ENCODE results near the gene RPS14.

Gene RPS14

GRCh38 chr5:150449517-150450339, at the start of gene RPS14:
RPS14 (minus strand) TSS chr5:150449739; CDS start chr5:150447733, 2,006 bp downstream.
- FAIRE-seq, result no peak

- no peak for FAIRE-seq
Observed at GRCh38 chr5:150498971-150499370, 49.4 kb upstream of the RPS14 start.

- FAIRE-seq, result no peak
Observed at GRCh38 chr5:150498501-150498900, 49.0 kb upstream of the RPS14 start.

GRCh38 chr5:150497989-150498317, 48.4 kb upstream of the RPS14 start:
- FAIRE-seq, result no peak

GRCh38 chr5:150497274-150497988, 47.9 kb upstream of the RPS14 start:
- FAIRE-seq, result no peak

- FAIRE-seq, result no peak
Observed at GRCh38 chr5:150496534-150496933, 47.0 kb upstream of the RPS14 start.

- FAIRE-seq, result no peak
Observed at GRCh38 chr5:150496098-150496497, 46.6 kb upstream of the RPS14 start.

- FAIRE-seq, result no peak
Observed at GRCh38 chr5:150492621-150493020, 43.1 kb upstream of the RPS14 start.

- no peak for FAIRE-seq
Observed at GRCh38 chr5:150491876-150492275, 42.3 kb upstream of the RPS14 start.

GRCh38 chr5:150490754-150491153, 41.2 kb upstream of the RPS14 start:
- FAIRE-seq, result no peak

GRCh38 chr5:150490296-150490669, 40.7 kb upstream of the RPS14 start:
- FAIRE-seq, result no peak

GRCh38 chr5:150489360-150490295, 40.1 kb upstream of the RPS14 start:
- no peak for FAIRE-seq

GRCh38 chr5:150488519-150489359, 39.2 kb upstream of the RPS14 start:
- FAIRE-seq, result no peak

- FAIRE-seq, result no peak
Observed at GRCh38 chr5:150487199-150488061, 37.9 kb upstream of the RPS14 start.

- FAIRE-seq, result no peak
Observed at GRCh38 chr5:150486402-150487198, 37.1 kb upstream of the RPS14 start.

- no peak for FAIRE-seq
Observed at GRCh38 chr5:150485693-150486401, 36.3 kb upstream of the RPS14 start.

GRCh38 chr5:150484964-150485692, 35.6 kb upstream of the RPS14 start:
- FAIRE-seq, result no peak

- no peak for FAIRE-seq
Observed at GRCh38 chr5:150481972-150482406, 32.5 kb upstream of the RPS14 start.

- no peak for FAIRE-seq
Observed at GRCh38 chr5:150481708-150481965, 32.1 kb upstream of the RPS14 start.

All from islet of Langerhans (tissue), 1 donor.